NOMO-1 (cell line): ENCODE results near the gene SPIRE1.
"Not testable (repeated sequence)": the region's sequence is repeated elsewhere in the genome, so short reads cannot be mapped to it uniquely, and the experiment has no call there.

Source experiments
- DNase-seq, 2 experiments: peaks; one replicate each; lab custom pipeline; 2025; ENCODE audit not compliant: unreplicated experiment in 2 of 2; lab: John Stamatoyannopoulos, UW

Gene SPIRE1

DNA sequence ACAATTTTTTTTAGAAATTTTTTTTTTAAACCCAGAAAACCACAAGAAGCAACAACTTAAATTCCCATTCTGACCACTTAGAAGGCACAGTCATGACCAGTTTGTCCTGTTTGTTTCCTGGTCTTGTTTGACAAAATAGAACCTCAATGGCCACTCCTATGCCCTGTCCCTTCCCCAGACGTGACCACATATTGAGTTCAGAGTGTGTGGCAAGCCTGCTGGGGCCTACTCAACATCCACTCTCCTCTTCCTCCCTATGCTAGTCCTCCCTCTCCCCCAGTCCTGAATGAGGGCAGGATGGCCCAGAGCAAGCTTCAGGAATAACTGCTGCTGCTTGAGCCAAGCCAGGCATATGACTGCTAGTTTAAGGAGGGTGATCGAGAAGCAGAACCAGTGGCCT lies 160.6 kb downstream of the SPIRE1 start:
- no peak for DNase-seq

DNA sequence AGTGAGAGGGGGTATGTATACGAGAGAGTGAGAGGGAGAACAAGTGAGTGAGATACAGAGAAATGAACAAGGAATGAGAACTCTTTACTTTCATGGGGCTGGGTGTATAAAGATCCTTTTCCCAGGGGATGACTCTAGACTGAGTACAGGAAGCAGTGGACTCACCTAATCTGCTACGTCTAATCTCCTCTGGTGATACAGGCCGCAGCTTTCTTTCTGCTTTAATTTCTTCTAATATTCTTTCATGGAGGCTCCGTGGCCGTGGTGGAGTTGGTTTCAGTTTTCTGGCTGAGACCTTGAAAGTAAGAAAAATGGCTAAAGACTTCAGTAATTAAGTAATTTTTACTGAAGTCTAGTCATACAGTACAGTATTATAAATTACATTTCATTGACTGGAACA lies 165.0 kb downstream of the SPIRE1 start:
- DNase-seq: no peak

DNA sequence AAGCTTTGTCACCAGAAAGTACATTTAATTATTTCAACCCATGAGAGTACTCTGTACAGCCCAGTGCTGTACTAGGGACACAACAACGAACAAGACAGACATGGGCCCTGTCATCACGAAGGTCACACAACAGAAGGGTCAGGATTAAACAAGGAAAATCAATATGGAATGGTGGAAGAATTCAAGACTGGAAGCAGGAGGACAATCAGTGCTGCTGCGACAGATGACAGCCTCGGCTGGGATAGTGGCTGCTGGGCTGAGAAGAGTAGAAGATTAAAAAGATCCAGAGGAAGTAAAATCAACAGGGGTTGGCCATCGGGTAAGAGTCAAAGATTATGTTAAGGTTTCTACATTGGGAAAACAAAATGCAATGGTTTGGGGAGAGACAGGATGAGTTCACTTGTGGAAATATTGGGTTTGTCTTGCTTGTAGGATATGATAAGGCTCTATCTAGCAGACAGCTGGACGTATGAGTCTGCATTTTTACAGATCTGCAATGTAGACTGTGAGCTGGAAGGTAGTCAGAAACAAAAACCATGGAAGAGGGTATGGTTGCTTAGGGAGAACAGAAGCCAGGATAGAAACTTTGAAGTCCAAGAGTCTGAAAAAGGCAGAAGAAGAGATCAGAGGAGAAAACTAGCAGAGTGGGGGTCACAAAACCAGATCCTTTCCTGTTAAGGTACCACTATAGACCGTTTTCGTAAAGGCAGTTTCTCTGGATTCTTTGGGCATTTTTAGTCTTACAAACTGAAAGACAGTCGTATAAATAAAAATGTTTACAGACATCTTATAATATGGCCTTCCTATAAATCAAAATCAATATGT lies 166.1 kb downstream of the SPIRE1 start:
- DNase-seq: no peak

DNA sequence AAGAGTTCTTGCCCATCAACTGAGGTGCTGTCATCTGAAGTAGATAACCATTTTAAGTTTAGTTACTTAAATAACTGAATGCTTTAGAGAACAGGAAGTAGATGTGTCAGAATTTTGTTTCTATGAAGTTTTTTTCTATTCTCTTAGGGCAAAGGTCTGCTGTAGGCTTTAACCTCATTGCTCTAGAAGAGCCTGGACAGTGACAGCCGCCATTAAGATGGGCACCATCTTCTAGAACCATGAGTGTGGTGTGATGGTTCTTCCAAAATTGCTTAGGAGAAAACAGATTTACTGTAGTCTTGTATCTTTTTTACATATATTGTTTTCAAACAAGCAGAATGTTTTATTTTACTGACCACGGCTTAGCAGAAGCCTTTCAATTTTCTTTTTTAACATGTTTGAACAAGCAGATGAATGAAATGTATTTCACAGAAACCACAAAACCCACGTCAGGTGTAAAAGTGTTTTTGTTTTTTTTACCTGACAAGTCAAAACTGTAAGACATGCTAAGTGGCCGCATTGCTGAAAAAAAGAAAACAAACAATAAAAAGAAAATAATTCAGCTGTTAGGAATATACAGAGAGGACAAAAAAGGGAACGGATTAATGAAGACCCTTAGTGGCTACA lies 172.3 kb downstream of the SPIRE1 start:
- DNase-seq: no peak

DNA sequence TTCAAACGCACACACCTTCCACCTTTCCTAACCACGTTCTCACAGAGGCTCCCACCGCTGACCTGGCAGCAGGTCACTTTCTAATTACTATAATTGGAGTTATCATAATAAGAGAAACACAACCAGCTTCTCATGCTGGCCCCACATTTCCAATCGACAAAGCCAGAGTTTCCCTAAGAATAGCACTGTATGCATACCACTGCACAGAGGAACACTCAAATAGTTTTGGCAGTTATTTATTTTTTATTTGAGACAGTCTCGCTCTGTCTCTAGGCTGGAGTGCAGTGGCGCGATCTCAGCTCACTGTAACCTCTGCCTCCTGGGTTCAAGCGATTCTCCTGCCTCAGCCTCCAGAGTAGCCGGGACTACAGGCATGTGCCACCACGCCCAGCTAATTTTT lies 176.0 kb downstream of the SPIRE1 start:
- not testable (repeated sequence) for DNase-seq

DNA sequence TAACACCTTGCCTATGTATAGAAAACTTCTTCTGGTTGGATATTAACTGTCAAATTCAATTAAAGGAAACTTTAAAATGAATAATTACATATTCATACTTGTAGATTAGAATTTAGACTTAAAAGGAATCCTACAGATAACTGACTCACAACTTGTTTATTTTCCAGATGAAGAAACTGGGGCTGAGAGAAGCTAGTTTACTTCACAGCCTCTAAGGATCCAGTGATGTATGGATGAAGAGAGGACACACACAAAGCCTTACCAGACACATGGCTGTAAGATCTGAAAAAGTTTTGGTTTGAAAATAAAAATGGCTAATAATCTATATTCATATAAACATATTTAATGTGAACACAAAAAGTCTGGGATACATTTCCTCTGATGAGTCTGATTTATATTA lies 177.9 kb downstream of the SPIRE1 start:
- DNase-seq: no peak

DNA sequence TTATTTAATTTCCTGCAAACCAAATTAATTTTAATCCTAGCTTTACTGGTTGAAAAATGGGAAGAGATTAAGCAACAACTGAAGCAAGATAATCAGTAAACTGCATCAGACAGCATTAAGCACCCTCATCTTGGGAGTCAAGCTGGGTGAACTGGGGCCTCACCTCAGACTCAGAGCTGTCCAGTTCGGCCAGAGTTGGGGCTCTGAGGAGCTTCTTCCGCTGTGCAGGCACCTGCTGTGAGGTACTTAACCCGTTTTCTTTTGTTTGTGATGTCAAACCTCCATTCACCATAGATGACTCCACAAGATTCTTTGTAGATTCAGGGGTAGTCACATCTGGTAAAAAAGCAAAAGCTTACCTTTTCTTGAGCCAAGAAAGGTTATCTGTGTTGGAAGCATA lies 178.4 kb downstream of the SPIRE1 start:
- no peak for DNase-seq

DNA sequence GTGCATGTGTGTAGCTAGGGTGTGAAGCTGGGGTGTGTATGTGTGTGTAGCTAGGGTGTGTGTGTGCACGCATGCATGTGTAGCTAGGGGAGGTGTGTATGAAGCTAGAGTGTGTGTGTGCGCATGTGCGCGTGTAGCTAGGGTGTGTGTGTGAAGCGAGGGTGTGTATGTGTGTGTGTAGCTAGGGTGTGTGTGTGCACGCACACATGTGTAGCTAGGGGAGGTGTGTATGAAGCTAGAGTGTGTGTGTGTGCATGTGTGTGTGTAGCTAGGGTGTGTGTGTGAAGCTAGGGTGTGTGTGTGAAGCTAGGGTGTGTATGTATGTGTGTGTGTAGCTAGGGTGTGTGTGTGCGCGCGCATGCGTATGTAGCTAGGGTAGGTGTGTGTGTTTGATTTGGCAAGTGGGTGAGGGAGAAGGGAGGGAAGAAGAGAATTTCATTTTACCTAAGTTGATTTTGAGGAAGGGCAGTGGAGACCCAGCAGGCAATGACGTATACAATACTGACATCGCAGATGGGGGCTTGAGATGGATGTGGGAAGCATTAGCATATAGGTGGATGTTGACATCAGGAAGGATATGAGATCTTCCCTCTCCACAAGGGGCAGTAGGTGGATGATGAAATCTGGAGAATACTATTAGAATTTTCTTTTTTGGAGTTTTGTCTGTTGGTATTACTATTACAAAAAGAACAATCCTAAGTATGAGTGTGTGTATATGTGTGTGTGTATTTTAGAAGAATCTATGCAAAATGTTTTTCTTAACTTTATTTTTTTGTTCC lies 179.4 kb downstream of the SPIRE1 start:
- DNase-seq: no peak

DNA sequence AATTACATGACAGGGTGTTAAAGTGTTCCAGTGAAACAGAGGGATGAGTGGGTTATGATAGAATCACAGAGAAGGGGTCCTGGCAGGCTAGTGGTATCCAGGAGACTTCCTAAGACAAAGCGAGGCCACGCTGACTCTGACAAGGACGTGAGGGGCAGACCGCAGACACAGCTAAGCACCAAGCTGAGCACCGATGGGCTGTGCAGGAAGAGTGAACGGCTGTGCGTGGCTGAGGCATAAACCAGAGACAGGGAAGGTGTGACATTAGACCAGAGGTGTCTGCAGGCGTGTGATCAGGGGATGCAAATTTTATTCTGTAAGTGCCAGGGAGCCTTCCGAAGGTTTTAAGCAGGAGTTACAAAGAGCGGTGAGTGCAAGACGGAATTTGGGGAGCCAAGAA lies 180.3 kb downstream of the SPIRE1 start:
- DNase-seq: no peak

DNA sequence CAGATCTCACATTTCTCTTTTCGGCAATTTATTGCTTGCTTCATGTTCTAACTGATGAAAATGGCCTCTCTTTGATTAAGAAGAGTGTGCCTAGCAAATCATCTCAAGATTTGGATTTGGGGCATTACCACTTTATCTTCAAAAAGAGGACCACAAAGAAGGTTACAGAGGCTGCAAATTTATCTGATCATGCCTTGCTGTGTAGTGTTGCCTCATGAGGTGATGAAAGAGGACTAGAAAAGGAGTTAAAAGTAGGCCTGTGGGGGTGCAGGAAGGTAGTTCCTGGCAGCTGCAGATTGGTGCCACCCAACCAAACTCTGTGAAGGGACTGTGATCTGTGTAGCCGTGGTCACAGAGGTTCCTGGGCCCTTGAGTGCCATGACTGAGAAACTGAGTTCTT lies 181.0 kb downstream of the SPIRE1 start:
- no peak for DNase-seq

DNA sequence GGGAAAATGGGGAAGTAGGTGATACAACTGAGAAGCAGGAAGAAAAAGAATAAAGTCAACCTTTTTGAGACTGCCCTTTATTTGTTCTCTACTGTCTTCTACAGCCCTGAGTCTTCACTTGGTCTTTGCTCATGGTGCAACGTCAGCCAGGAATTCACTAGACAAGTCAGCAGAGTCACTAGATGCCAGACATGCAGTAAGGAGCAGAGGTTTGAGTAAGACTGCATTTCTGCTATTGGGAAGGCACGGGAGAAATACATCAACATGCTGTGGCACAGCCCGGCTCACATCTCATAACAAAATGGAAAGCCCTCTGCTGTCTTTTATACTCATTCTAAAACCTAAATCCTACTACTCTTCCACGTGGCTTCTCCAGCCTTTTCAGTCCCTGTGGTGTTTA lies 183.0 kb downstream of the SPIRE1 start:
- no peak for DNase-seq

DNA sequence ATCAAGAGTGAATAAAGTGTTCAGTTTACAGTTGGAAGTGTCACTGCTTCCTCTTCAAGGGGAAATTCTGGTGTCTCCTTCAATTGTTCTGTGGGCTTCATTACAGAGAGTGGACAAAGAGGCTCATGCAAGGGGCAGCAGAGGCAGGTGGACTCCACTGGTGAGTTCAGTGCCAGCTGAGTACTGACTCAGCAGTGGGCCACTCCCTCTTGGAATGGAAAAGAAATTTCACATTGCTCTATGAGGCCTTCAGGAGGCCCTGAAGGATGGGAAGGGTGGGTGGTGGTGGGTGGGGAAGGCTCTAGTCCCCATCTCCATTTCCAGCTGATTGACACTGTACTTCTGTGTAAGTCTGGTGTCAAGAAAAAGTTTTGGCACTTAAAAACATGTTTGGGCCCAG lies 183.8 kb downstream of the SPIRE1 start:
- no peak for DNase-seq

DNA sequence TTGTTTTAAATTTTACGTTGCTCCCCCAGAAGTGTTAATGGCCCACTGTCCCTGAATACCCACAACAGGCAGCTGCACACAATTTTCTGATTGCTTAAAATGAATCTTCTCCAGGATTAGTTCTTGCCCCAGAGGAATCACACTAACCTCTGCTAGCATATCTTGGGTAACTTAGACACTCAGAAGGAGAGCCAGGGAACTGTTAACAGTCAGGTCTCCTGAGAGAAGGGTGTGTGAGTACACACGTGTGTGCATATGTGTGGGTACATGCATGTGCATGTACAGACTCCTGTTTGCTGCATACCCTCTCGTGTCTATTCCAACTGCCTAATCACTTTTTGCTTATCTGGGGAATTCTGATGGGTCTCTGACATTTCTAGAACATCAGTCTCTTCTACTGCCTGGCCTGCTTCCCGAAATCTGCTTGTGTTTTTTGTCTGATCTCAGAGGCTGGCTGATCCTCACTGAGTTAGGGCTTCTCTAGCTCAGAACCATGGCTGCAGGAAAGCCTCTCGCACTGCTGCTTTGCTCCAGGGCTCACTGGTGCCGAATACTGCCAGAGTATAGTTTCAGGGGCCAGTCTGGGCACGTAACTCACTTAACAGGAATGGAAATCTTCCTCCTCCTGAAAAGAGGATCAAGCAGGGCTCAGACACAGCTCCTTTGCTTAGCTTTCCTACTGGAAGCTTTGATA lies 187.4 kb downstream of the SPIRE1 start:
- DNase-seq: no peak

DNA sequence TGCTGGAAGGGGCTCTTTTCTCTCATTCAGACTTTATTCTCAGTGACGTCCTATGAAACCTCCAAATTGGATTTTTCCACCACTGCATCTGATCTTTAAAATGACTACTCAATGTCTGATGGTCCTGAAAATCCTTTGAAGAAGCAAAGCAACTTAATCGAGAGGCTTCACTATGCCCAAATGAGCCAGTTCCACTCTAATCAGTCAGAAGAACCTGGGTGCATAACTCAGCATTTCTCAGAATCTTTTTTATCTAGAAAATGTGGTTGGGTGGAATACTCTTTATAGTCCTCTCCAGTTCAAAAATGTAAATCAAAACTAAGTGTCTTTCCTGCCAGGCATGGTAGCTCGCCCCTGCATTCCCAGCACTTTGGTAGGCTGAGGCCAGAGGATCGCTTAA lies 189.5 kb downstream of the SPIRE1 start:
- no peak for DNase-seq

DNA sequence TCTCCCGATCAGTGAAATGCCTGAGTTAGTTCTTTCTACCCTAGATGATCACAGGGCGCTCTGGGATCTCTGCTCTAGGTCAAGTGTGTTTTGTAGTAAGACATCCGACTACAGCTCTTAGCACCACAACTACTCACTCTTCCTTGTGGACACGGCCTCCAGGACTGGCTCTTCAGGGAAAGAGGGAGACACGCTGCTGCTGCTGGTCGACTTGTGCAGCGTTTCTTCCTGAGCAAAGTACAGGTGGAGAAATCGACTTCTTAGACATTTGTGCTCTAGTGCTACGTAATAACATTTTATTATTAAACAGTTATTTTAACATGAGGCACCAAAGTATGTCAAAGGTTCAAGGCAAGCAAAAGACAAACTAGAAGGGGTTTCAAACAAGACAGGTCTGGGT lies 193.2 kb downstream of the SPIRE1 start:
- no peak for DNase-seq

DNA sequence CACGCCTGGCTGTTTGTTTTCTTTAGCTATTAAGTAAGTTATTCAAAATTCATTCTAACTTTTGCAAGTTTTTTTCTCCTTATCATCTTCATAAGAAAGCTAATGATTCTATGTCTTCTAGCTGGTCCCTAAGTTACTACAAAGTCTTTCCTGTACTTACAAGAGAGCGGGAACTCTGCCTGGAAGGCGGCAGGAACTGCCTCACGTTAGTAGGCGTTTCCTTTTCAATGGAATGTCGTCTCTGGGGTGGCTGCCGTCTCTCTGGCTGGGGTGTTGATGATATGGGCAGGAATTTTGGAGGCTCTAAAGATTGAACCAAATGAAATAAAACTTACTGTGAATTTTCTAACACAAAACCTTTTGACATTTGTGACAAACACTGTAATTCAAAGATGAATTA lies 194.7 kb downstream of the SPIRE1 start:
- DNase-seq: no peak

DNA sequence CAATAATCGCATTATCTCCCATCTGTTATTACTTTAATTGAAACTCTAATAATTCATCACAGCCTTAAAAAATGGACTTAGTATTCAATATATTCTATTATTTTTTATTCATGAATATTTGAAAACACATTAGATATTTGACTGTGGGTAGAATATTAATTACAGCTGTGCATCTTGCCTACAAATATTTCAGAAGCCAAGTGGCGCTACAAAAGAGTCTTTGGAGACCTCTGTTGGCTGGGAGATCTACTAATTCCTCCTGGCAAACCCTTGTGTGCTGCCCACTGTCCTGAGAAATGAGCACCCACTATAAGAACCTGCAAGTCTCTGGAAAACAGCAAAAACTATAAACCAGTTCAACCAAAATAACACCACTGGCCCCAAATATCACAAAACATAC lies 195.7 kb downstream of the SPIRE1 start:
- no peak for DNase-seq

DNA sequence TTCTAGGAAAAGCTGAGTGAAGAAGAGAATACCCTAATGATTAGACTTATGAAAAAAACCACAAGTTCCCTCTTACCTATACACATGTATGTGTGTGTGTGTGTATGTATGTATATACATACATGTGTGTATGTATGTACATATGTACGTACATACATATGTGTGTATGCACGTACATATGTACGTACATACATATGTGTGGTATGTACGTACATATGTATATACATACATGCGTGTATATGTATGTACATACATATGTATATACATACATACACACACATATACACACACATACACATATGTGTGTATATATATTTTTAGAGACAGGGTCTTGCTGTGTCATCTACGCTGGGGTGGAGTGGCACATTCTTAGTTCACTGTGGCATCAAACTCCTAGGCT lies 196.6 kb downstream of the SPIRE1 start:
- DNase-seq: no peak

DNA sequence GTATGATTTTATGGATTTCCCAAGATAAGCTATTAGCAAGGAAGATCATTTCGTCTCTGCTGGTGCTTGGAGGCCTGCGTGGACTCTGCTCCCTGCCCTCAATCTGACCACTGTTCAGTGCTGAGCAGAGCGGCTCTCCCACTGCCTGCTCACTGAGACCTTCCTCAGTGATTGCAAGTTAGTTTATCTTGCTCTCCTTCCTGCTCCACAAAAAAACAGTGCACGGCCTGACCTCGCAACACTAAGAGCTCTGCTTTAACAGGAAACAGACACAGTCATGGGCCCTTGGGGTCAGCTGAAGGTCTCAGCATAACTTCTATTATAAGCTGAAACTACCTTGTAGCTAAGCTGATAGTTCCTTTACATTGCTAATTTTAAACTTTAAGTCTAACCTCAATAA lies 197.0 kb downstream of the SPIRE1 start:
- no peak for DNase-seq

DNA sequence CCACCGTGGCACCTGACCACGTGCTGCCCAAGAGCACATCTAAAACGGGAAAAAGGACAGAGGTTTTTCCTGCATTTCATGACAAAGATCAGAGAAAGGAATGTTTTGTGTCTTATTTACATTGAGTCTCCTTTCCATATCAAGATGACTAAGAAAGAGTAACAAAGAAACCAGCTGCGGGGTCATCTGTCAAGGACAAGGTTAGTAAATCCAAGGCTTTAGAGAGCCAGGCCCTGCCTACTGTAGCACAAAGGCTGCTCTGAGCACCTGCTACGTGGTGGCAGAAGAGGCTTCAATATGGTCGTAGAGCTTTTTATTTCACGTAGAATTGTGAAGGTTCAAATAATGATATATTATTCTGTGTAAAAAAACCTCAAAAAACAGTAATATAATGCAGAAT lies 199.1 kb downstream of the SPIRE1 start:
- no peak for DNase-seq

DNA sequence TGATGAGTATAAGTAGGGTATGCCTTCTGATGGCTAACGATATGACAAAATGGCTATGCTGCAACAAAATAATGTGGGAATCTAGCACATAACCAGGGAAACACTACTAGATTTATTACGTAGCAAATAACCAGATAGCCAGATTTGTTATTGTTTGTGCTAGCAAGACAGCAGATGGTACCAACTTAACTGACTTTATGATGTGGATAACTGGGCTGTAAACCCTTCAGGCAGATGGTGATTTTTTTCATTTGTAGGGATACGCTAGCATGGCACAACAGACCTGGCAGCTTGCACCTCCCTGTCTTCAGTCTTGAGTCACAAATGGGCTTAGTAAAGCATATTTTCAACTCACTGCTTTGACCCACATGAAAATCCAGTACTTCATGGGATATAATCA lies 201.5 kb downstream of the SPIRE1 start:
- DNase-seq: no peak
